Ishikawa (cell line): Measurements from ENCODE around the gene ATP13A1.

Source experiments
- CEBPB ChIP-seq: IDR thresholded peaks from 2 replicates; pipeline ENCODE4 v1.6.1; 2012
- CREB1 ChIP-seq: IDR thresholded peaks from 2 replicates; pipeline ENCODE4 v1.6.1; 2012; ENCODE audit warnings: low read depth
- EGR1 ChIP-seq: IDR thresholded peaks from 2 replicates; pipeline ENCODE4 v1.6.1; 2012
- EP300 ChIP-seq: IDR thresholded peaks from 2 replicates; pipeline ENCODE4 v1.6.1; 2012; ENCODE audit warnings: borderline replicate concordance
- FOXM1 ChIP-seq: IDR thresholded peaks from 2 replicates; pipeline ENCODE4 v1.6.1; 2012; ENCODE audit warnings: low read depth, borderline replicate concordance
- NFIC ChIP-seq: IDR thresholded peaks from 2 replicates; pipeline ENCODE4 v1.6.1; 2012
- RAD21 ChIP-seq: IDR thresholded peaks from 2 replicates; pipeline ENCODE4 v1.6.1; 2012; ENCODE audit warnings: low read depth
- TAF1 ChIP-seq: IDR thresholded peaks from 2 replicates; pipeline ENCODE4 v1.6.1; 2012; ENCODE audit warnings: low read depth, mild to moderate bottlenecking
- TCF12 ChIP-seq: IDR thresholded peaks from 2 replicates; pipeline ENCODE4 v1.6.1; 2012; ENCODE audit warnings: low read depth
- YY1 ChIP-seq: IDR thresholded peaks from 2 replicates; pipeline ENCODE4 v1.6.1; 2012; ENCODE audit warnings: low read depth
- ZBTB7A ChIP-seq: IDR thresholded peaks from 2 replicates; pipeline ENCODE4 v1.6.1; 2012; ENCODE audit warnings: low read depth
- TF ChIP-seq, protein P1 (sequence below): IDR thresholded peaks from 2 replicates; pipeline ENCODE4 v1.6.1; 2012
- TF ChIP-seq, protein P2 (sequence below): IDR thresholded peaks from 2 replicates; pipeline ENCODE4 v1.6.1; 2012; ENCODE audit warnings: low read depth, mild to moderate bottlenecking
- TF ChIP-seq, protein P3 (sequence below): IDR thresholded peaks from 2 replicates; pipeline ENCODE4 v1.6.1; 2012

DNA sequence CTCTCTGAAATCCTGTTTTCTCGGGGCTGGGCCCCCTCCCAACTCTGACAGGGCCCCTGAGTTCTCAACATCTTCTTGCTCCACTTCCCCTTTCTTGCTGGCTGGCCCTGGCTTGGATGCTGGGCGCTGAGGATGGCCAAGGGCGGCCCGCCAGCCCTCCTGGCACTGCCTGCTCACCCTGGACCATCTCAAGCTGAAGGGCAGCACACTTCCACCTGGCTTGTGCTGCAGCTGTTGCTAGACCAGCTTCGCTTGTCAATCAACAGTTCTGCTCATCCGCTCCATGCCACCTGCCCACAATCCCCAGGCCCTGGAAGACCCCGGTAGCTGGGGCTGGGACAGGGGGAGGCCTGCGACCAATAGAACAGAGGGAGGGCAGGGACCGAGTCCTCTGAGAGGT is 13.1 kb downstream of the ATP13A1 start:
- TF ChIP-seq TAF1, result no peak
- TF ChIP-seq FOXM1, result no peak
- TF ChIP-seq, protein P1, sequence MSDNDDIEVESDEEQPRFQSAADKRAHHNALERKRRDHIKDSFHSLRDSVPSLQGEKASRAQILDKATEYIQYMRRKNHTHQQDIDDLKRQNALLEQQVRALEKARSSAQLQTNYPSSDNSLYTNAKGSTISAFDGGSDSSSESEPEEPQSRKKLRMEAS, result no peak
- no peak for TF ChIP-seq CEBPB
- no peak for TF ChIP-seq RAD21
- TF ChIP-seq EP300, result no peak
- TF ChIP-seq EGR1, result no peak
- no peak for TF ChIP-seq ZBTB7A
- TF ChIP-seq, protein P2, sequence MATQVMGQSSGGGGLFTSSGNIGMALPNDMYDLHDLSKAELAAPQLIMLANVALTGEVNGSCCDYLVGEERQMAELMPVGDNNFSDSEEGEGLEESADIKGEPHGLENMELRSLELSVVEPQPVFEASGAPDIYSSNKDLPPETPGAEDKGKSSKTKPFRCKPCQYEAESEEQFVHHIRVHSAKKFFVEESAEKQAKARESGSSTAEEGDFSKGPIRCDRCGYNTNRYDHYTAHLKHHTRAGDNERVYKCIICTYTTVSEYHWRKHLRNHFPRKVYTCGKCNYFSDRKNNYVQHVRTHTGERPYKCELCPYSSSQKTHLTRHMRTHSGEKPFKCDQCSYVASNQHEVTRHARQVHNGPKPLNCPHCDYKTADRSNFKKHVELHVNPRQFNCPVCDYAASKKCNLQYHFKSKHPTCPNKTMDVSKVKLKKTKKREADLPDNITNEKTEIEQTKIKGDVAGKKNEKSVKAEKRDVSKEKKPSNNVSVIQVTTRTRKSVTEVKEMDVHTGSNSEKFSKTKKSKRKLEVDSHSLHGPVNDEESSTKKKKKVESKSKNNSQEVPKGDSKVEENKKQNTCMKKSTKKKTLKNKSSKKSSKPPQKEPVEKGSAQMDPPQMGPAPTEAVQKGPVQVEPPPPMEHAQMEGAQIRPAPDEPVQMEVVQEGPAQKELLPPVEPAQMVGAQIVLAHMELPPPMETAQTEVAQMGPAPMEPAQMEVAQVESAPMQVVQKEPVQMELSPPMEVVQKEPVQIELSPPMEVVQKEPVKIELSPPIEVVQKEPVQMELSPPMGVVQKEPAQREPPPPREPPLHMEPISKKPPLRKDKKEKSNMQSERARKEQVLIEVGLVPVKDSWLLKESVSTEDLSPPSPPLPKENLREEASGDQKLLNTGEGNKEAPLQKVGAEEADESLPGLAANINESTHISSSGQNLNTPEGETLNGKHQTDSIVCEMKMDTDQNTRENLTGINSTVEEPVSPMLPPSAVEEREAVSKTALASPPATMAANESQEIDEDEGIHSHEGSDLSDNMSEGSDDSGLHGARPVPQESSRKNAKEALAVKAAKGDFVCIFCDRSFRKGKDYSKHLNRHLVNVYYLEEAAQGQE, result no peak
- no peak for TF ChIP-seq YY1
- no peak for TF ChIP-seq NFIC
- no peak for TF ChIP-seq CREB1
- TF ChIP-seq, protein P3, sequence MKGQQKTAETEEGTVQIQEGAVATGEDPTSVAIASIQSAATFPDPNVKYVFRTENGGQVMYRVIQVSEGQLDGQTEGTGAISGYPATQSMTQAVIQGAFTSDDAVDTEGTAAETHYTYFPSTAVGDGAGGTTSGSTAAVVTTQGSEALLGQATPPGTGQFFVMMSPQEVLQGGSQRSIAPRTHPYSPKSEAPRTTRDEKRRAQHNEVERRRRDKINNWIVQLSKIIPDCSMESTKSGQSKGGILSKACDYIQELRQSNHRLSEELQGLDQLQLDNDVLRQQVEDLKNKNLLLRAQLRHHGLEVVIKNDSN, result no peak
- no peak for TF ChIP-seq TCF12
